ENCODE data around the gene SBF1.
A peak's percentile ranks its signal among the peaks of the same experiment; 100 is the strongest.

Gene SBF1

GRCh38 chr22:50516068-50516467 is 41.2 kb upstream of the SBF1 start:
- Histone ChIP-seq H2AFZ (ENCODE audit: low read depth, low read length) (no peak overlapping the region), H3K27ac (ENCODE audit: low read length) (no peak overlapping the region), H3K36me3 (replicated peaks; ENCODE audit: low read depth, low read length) (no peaks in the 10 kb centered on the region), H3K4me2 (ENCODE audit: low read length) (no peak overlapping the region), H4K20me1 (ENCODE audit: insufficient read depth, low read length) (no peaks in the 10 kb centered on the region; the same call in 1 of the 2 replicates), H3K27me3 (ENCODE audit: low read depth, low read length) (no peaks in the 10 kb centered on the region), H3K9me3 (ENCODE audit: insufficient read depth, low read length) (no peaks in the 10 kb centered on the region), H3K4me3 (ENCODE audit: low read length) (no peak overlapping the region), H3K9ac (ENCODE audit: low read length) (no peak overlapping the region), H3K79me2 (ENCODE audit: low read length) (peaks cover 34% of the 10 kb centered on the region), H3K4me1 (ENCODE audit: low read length) (no peaks in the 10 kb centered on the region)
- TF ChIP-seq EZH2phosphoT487 (IDR thresholded peaks at IDR 0.05; ENCODE audit: low read depth) (no peak), CTCF (IDR thresholded peaks at IDR 0.05; ENCODE audit: low read depth, low read length) (no peak)

- no peak overlapping the region for H3K4me3 ChIP-seq (ENCODE audit: low read length)
- no peaks in the 10 kb centered on the region for H3K9me3 ChIP-seq (ENCODE audit: insufficient read depth, low read length)
- no peak overlapping the region for H3K27ac ChIP-seq (ENCODE audit: low read length)
- H3K79me2 ChIP-seq (ENCODE audit: low read length), result peaks cover 53% of the 10 kb centered on the region
- peaks cover 4% of the 10 kb centered on the region; the same call in 1 of the 2 replicates for H4K20me1 ChIP-seq (ENCODE audit: insufficient read depth, low read length)
- no peak overlapping the region for H3K9ac ChIP-seq (ENCODE audit: low read length)
- H3K4me2 ChIP-seq (ENCODE audit: low read length), result no peak overlapping the region
- no peaks in the 10 kb centered on the region for H3K27me3 ChIP-seq (ENCODE audit: low read depth, low read length)
- TF ChIP-seq EZH2phosphoT487 (IDR thresholded peaks at IDR 0.05; ENCODE audit: low read depth), result no peak
- no peak for TF ChIP-seq CTCF (IDR thresholded peaks at IDR 0.05; ENCODE audit: low read depth, low read length)
- H3K4me1 ChIP-seq (ENCODE audit: low read length), result peaks cover 10% of the 10 kb centered on the region
- H3K36me3 ChIP-seq (replicated peaks; ENCODE audit: low read depth, low read length), result no peaks in the 10 kb centered on the region
- no peak overlapping the region for H2AFZ ChIP-seq (ENCODE audit: low read depth, low read length)
Measured at GRCh38 chr22:50513175-50513574, 38.3 kb upstream of the SBF1 start.

GRCh38 chr22:50508897-50509296 is 34.1 kb upstream of the SBF1 start:
- H3K27me3 ChIP-seq (ENCODE audit: low read depth, low read length), result no peaks in the 10 kb centered on the region
- peaks cover 15% of the 10 kb centered on the region for H3K4me1 ChIP-seq (ENCODE audit: low read length)
- H3K79me2 ChIP-seq (ENCODE audit: low read length), result peaks cover 50% of the 10 kb centered on the region
- no peaks in the 10 kb centered on the region for H3K36me3 ChIP-seq (replicated peaks; ENCODE audit: low read depth, low read length)
- peak overlapping the region; percentile 67 for H3K9ac ChIP-seq (ENCODE audit: low read length)
- TF ChIP-seq EZH2phosphoT487 (IDR thresholded peaks at IDR 0.05; ENCODE audit: low read depth) (no peak), CTCF (IDR thresholded peaks at IDR 0.05; ENCODE audit: low read depth, low read length) (no peak)
- H3K9me3 ChIP-seq (ENCODE audit: insufficient read depth, low read length), result no peaks in the 10 kb centered on the region
- H4K20me1 ChIP-seq (ENCODE audit: insufficient read depth, low read length), result 0 out of 2 replicates have a peak, but pooled peaks cover 4% of the 10 kb centered on the region
- peak overlapping the region; percentile 95 for H3K4me2 ChIP-seq (ENCODE audit: low read length)
- H3K4me3 ChIP-seq (ENCODE audit: low read length), result peak overlapping the region; percentile 90
- H2AFZ ChIP-seq (ENCODE audit: low read depth, low read length), result no peak overlapping the region
- no peak overlapping the region for H3K27ac ChIP-seq (ENCODE audit: low read length)

GRCh38 chr22:50507991-50508884 is 33.4 kb upstream of the SBF1 start, which contains the start of gene NCAPH2:
NCAPH2 (plus strand) TSS chr22:50508224; CDS start chr22:50508338, 114 bp downstream.
- Histone ChIP-seq H3K27me3 (ENCODE audit: low read depth, low read length) (no peaks in the 10 kb centered on the region), H3K36me3 (replicated peaks; ENCODE audit: low read depth, low read length) (no peaks in the 10 kb centered on the region), H3K27ac (ENCODE audit: low read length) (peak within 1 kb of the TSS; percentile 76), H3K9me3 (ENCODE audit: insufficient read depth, low read length) (no peaks in the 10 kb centered on the region), H3K9ac (ENCODE audit: low read length) (peak within 1 kb of the TSS; percentile 99), H3K4me1 (ENCODE audit: low read length) (peaks cover 15% of the 10 kb centered on the region), H3K4me3 (ENCODE audit: low read length) (peak within 1 kb of the TSS; percentile 100), H4K20me1 (ENCODE audit: insufficient read depth, low read length) (0 out of 2 replicates have a peak, but pooled peaks cover 4% of the 10 kb centered on the region), H3K79me2 (ENCODE audit: low read length) (peaks cover 44% of the 10 kb centered on the region), H2AFZ (ENCODE audit: low read depth, low read length) (peak within 1 kb of the TSS; percentile 83; the same call in 1 of the 2 replicates), H3K4me2 (ENCODE audit: low read length) (peak within 1 kb of the TSS; percentile 95)
- no peak for TF ChIP-seq EZH2phosphoT487 (IDR thresholded peaks at IDR 0.05; ENCODE audit: low read depth)
- TF ChIP-seq CTCF (IDR thresholded peaks at IDR 0.05; ENCODE audit: low read depth, low read length), result no peak
